HUES6 (cell line): ENCODE measurements around the gene VPS25.

ENCODE experiments used
- H3K27ac ChIP-seq: 2 replicates; pipeline ENCODE4 v1.7.0; 2013; ENCODE audit warnings: low read depth, mild to moderate bottlenecking, low read length, inconsistent platforms
- H3K27me3 ChIP-seq: 2 replicates; pipeline ENCODE4 v1.6.1; 2013; ENCODE audit warnings: low read length; ENCODE audit not compliant: control insufficient read depth, insufficient read depth
- H3K36me3 ChIP-seq: 2 replicates; pipeline ENCODE4 v1.6.1; 2013; ENCODE audit warnings: low read length; ENCODE audit not compliant: control insufficient read depth, insufficient read depth
- H3K4me1 ChIP-seq: 2 replicates; pipeline ENCODE4 v1.6.1; 2013; ENCODE audit warnings: low read length; ENCODE audit not compliant: control insufficient read depth, insufficient read depth
- H3K4me3 ChIP-seq: 2 replicates; pipeline ENCODE4 v1.5.1; 2013; ENCODE audit warnings: low read depth, low read length
- H3K9ac ChIP-seq: one replicate; pipeline ENCODE4 v1.6.1; 2013; ENCODE audit warnings: mild to moderate bottlenecking, low read length
- H3K9me3 ChIP-seq: 2 replicates; pipeline ENCODE4 v1.6.1; 2013; ENCODE audit warnings: low read depth, low read length; ENCODE audit not compliant: control insufficient read depth, insufficient read depth

Gene VPS25

DNA sequence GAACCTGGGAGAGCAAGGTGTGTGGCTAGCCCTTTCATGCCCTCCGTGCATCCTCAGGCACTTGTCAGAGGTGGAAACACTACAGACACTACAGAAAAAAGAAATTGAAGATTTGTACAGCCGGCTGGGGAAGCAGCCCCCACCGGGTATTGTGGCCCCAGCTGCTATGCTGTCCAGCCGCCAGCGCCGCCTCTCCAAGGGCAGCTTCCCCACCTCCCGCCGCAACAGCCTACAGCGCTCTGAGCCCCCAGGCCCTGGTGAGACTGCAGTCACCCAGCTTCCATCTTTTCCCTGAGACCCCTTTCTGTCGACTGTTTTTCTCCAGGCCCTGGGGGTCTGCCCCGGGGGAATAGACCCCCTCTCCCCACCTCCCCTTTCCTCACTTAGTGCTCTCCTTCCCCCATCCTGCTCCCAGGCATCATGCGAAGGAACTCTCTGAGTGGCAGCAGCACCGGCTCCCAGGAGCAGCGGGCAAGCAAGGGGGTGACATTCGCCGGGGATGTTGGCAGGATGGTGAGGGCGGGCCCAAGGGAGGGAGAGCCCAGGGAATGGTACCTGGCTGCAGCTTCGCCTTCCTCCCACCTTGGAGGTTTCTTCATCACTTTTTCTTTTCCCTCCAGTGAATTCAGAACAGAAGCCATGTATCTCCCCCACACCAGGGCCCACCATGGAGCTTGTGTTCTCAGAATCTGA lies 23.0 kb downstream of the VPS25 start:
- Histone ChIP-seq H3K36me3 (no peaks in the 10 kb centered on the region), H3K4me3 (no peak overlapping the region), H3K9me3 (no peaks in the 10 kb centered on the region), H3K9ac (no peak overlapping the region), H3K27ac (no peak overlapping the region), H3K4me1 (peaks cover 8% of the 10 kb centered on the region), H3K27me3 (peaks cover 6% of the 10 kb centered on the region; the same call in 1 of the 2 replicates)

DNA sequence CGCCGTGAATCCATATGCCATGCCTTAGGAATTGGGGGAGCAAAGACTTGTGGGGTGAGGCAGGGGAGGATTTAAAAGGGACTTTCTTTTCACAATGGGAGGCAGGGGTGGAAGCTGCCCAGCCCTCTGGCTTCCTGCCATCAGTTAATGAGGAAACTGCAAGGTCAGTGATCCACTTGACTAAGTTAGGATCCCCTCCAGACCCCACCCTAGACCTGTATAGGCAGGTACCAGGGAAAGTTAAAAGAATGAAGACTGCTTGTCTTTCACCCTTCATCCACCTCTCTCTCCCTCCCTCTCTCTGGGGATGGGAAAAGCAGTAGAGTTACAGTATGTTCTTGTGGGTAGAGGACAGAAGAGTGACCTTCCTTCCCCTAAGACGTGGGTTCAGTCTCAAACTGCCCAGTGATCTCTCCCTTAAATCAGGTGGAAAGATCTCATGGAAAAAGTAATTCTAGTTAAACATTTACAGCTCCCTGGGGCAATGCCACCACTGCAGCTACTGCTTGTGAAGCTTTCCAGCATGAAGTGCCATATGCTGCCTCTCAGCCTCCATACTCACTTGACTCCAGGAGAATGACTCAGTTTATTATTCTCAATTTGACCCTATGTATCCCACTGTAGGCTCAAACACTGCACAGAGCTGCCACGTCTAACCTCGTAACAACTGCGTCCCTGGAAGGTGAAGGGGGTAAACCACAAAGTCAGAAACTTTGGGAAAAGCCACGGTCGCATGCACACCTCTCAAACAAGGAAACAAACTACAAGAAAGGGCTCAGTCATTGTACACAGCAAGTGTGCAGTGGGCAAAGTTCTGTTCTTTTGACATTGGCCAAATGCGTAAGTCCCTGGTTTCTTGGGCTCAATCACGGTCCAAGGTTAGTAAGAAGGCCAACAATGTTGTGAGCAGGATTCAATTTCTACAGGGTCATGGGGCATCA lies 24.1 kb downstream of the VPS25 start:
- Histone ChIP-seq H3K27ac (no peak overlapping the region), H3K4me1 (peaks cover 8% of the 10 kb centered on the region), H3K4me3 (peak overlapping the region; percentile 77), H3K27me3 (peaks cover 6% of the 10 kb centered on the region; the same call in 1 of the 2 replicates), H3K9ac (peak overlapping the region; percentile 82), H3K9me3 (no peaks in the 10 kb centered on the region), H3K36me3 (no peaks in the 10 kb centered on the region)

- peak overlapping the region; percentile 82 for H3K9ac ChIP-seq
- peak overlapping the region; percentile 77 for H3K4me3 ChIP-seq
- H3K27ac ChIP-seq: no peak overlapping the region
- H3K36me3 ChIP-seq: no peaks in the 10 kb centered on the region
- H3K9me3 ChIP-seq: no peaks in the 10 kb centered on the region
- H3K27me3 ChIP-seq: peaks cover 6% of the 10 kb centered on the region; the same call in 1 of the 2 replicates
- H3K4me1 ChIP-seq: peaks cover 8% of the 10 kb centered on the region
Measured at GRCh38 chr17:42798011-42798382, 24.7 kb downstream of the VPS25 start.

DNA sequence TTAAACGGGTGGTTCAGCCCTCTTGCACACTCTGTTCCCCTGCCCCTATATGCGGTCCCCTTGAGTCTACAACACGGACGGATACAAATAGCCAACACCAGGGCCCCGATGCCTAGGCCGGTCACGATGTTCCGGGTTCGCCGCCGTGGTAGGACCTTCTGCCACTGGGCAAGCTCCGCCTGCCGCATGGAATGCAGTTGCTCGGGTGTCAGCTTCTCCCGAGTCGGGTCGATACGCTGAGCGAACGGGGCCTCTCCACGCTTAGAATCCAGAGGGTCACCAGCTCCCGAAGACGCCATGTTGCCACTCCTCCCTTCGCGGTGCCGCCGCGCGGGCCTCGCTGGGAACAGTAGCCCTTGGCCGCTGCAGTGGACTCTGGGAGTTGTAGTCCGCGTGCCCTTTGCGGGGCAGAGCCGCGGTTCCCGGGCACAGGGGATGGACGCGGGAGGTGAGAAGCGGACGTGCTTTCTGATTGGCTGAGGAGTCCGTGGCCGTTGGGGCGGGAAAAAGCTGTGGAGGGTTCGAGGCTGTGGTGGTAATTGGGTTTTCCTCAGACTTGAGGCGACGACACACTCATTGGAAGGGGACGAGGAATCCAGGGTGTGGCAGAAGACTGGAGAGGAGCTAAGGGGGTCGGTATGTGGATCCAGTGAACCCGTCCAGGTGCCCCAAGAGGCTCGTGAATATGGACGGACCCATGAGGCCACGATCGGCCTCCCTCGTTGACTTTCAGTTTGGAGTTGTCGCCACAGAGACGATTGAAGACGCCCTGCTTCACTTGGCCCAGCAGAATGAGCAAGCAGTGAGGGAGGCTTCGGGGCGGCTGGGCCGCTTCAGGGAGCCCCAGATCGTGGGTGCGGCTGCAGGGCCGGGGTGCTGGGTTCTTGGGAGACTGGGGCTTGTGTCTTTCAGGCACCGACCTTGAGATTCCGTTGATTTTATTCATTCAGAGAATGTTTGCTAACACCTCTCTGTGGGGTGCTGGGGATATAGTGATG lies 25.4 kb downstream of the VPS25 start, which contains the start of the genes CNTD1 and COA3:
Gene CNTD1 (plus strand): TSS at position 479 of the 998 bp plus-strand sequence. CDS start 207 bp downstream, at position 686.
Gene COA3 (minus strand): TSS at position 322 of the 998 bp plus-strand sequence. CDS start 23 bp downstream, at position 299.
- H3K36me3 ChIP-seq: no peaks in the 10 kb centered on the region
- H3K4me1 ChIP-seq: peaks cover 8% of the 10 kb centered on the region
- H3K27ac ChIP-seq: no peak within 1 kb of the TSS
- H3K9ac ChIP-seq: peak within 1 kb of the TSS; percentile 82
- no peaks in the 10 kb centered on the region for H3K9me3 ChIP-seq
- H3K4me3 ChIP-seq: peak within 1 kb of the TSS; percentile 77
- peaks cover 6% of the 10 kb centered on the region; the same call in 1 of the 2 replicates for H3K27me3 ChIP-seq

GRCh38 chr17:42803074-42803883 lies 30.0 kb downstream of the VPS25 start:
- no peak overlapping the region for H3K4me3 ChIP-seq
- H3K9ac ChIP-seq: no peak overlapping the region
- H3K27ac ChIP-seq: no peak overlapping the region
- no peaks in the 10 kb centered on the region for H3K36me3 ChIP-seq
- no peaks in the 10 kb centered on the region for H3K4me1 ChIP-seq
- peaks cover 6% of the 10 kb centered on the region; the same call in 1 of the 2 replicates for H3K27me3 ChIP-seq
- no peaks in the 10 kb centered on the region for H3K9me3 ChIP-seq

- no peak overlapping the region for H3K27ac ChIP-seq
- H3K36me3 ChIP-seq: peaks cover 7% of the 10 kb centered on the region; the same call in 1 of the 2 replicates
- H3K4me3 ChIP-seq: no peak overlapping the region
- H3K9me3 ChIP-seq: no peaks in the 10 kb centered on the region
- H3K4me1 ChIP-seq: no peaks in the 10 kb centered on the region
- H3K27me3 ChIP-seq: no peaks in the 10 kb centered on the region
- H3K9ac ChIP-seq: no peak overlapping the region
Measured at GRCh38 chr17:42804918-42805367, 31.7 kb downstream of the VPS25 start.

- H3K27me3 ChIP-seq: no peaks in the 10 kb centered on the region
- no peaks in the 10 kb centered on the region for H3K4me1 ChIP-seq
- H3K36me3 ChIP-seq: peaks cover 20% of the 10 kb centered on the region
- no peak overlapping the region for H3K9ac ChIP-seq
- H3K27ac ChIP-seq: no peak overlapping the region
- H3K4me3 ChIP-seq: no peak overlapping the region
- no peaks in the 10 kb centered on the region for H3K9me3 ChIP-seq
Measured at GRCh38 chr17:42806249-42806648, 33.0 kb downstream of the VPS25 start.

DNA sequence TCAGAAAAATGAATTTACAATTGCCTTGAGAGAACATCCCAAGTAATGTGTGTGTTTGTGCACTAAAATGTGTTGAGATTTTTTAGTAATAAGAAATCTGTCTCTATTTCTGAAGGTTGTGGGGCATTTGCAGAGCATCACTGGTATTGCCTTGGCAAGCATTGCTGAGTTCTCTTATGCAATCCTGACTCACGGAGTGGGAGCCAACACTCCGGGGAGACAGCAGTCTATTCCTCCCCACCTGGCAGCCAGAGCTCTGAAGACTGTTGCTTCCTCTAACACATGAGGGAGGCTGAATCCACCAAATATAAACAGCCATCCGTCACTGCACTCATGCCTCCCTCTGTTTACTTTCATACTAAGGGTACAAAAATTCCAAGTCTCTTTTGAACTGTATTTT lies 36.0 kb downstream of the VPS25 start:
- H3K9me3 ChIP-seq: no peaks in the 10 kb centered on the region
- no peaks in the 10 kb centered on the region for H3K27me3 ChIP-seq
- H3K4me1 ChIP-seq: no peaks in the 10 kb centered on the region
- no peak overlapping the region for H3K27ac ChIP-seq
- no peak overlapping the region for H3K4me3 ChIP-seq
- no peak overlapping the region for H3K9ac ChIP-seq
- H3K36me3 ChIP-seq: peaks cover 35% of the 10 kb centered on the region

- no peaks in the 10 kb centered on the region for H3K4me1 ChIP-seq
- H3K9ac ChIP-seq: no peak overlapping the region
- H3K27me3 ChIP-seq: no peaks in the 10 kb centered on the region
- H3K4me3 ChIP-seq: no peak overlapping the region
- H3K9me3 ChIP-seq: no peaks in the 10 kb centered on the region
- peaks cover 85% of the 10 kb centered on the region for H3K36me3 ChIP-seq
- H3K27ac ChIP-seq: no peak overlapping the region
Measured at GRCh38 chr17:42814633-42815399, 41.6 kb downstream of the VPS25 start.
